ENCODE data around the gene ATE1.

The ATE1 gene

GRCh38 chr10:121791761-121792160, 136.1 kb downstream of the ATE1 start:
- H3K4me1 ChIP-seq (ENCODE audit: control insufficient read depth, insufficient read depth, low read length), result no peaks in the 10 kb centered on the region
- H3K36me3 ChIP-seq (ENCODE audit: control insufficient read depth, insufficient read depth, low read length), result peaks cover 4% of the 10 kb centered on the region
- H3K9ac ChIP-seq (ENCODE audit: low read length), result no peak overlapping the region
- H3K4me3 ChIP-seq (ENCODE audit: low read length), result no peak overlapping the region
- H3K27ac ChIP-seq (ENCODE audit: low read depth, low read length), result no peak overlapping the region
- no peaks in the 10 kb centered on the region for H3K27me3 ChIP-seq (ENCODE audit: control insufficient read depth, insufficient read depth, low read length)

GRCh38 chr10:121788717-121789116, 139.1 kb downstream of the ATE1 start:
- peaks cover 4% of the 10 kb centered on the region for H3K36me3 ChIP-seq (ENCODE audit: control insufficient read depth, insufficient read depth, low read length)
- H3K9ac ChIP-seq (ENCODE audit: low read length), result no peak overlapping the region

GRCh38 chr10:121788115-121788514, 139.7 kb downstream of the ATE1 start:
- H3K4me3 ChIP-seq (ENCODE audit: low read length), result no peak overlapping the region
- no peak overlapping the region for H3K9ac ChIP-seq (ENCODE audit: low read length)
- H3K27ac ChIP-seq (ENCODE audit: low read depth, low read length), result no peak overlapping the region
- H3K27me3 ChIP-seq (ENCODE audit: control insufficient read depth, insufficient read depth, low read length), result no peaks in the 10 kb centered on the region
- H3K4me1 ChIP-seq (ENCODE audit: control insufficient read depth, insufficient read depth, low read length), result no peaks in the 10 kb centered on the region
- H3K36me3 ChIP-seq (ENCODE audit: control insufficient read depth, insufficient read depth, low read length), result peaks cover 4% of the 10 kb centered on the region

More at GRCh38 chr10:121788717-121789116, 139.1 kb downstream of the ATE1 start:
- Histone ChIP-seq H3K27me3 (ENCODE audit: control insufficient read depth, insufficient read depth, low read length) (no peaks in the 10 kb centered on the region), H3K4me3 (ENCODE audit: low read length) (no peak overlapping the region), H3K27ac (ENCODE audit: low read depth, low read length) (no peak overlapping the region), H3K4me1 (ENCODE audit: control insufficient read depth, insufficient read depth, low read length) (no peaks in the 10 kb centered on the region)

- H3K4me3 ChIP-seq (ENCODE audit: low read length), result no peak overlapping the region
- peaks cover 4% of the 10 kb centered on the region for H3K36me3 ChIP-seq (ENCODE audit: control insufficient read depth, insufficient read depth, low read length)
- H3K9ac ChIP-seq (ENCODE audit: low read length), result no peak overlapping the region
- no peaks in the 10 kb centered on the region for H3K4me1 ChIP-seq (ENCODE audit: control insufficient read depth, insufficient read depth, low read length)
- H3K27me3 ChIP-seq (ENCODE audit: control insufficient read depth, insufficient read depth, low read length), result no peaks in the 10 kb centered on the region
- no peak overlapping the region for H3K27ac ChIP-seq (ENCODE audit: low read depth, low read length)
Observed at GRCh38 chr10:121787169-121787568, 140.7 kb downstream of the ATE1 start.

GRCh38 chr10:121783782-121784372, 144.0 kb downstream of the ATE1 start:
- Histone ChIP-seq H3K36me3 (ENCODE audit: control insufficient read depth, insufficient read depth, low read length) (peaks cover 3% of the 10 kb centered on the region), H3K27me3 (ENCODE audit: control insufficient read depth, insufficient read depth, low read length) (no peaks in the 10 kb centered on the region), H3K4me1 (ENCODE audit: control insufficient read depth, insufficient read depth, low read length) (no peaks in the 10 kb centered on the region), H3K4me3 (ENCODE audit: low read length) (no peak overlapping the region), H3K27ac (ENCODE audit: low read depth, low read length) (no peak overlapping the region), H3K9ac (ENCODE audit: low read length) (no peak overlapping the region)

GRCh38 chr10:121781101-121781500, 146.7 kb downstream of the ATE1 start:
- H3K27ac ChIP-seq (ENCODE audit: low read depth, low read length), result no peak overlapping the region
- H3K36me3 ChIP-seq (ENCODE audit: control insufficient read depth, insufficient read depth, low read length), result no peaks in the 10 kb centered on the region
- no peaks in the 10 kb centered on the region for H3K27me3 ChIP-seq (ENCODE audit: control insufficient read depth, insufficient read depth, low read length)
- no peaks in the 10 kb centered on the region for H3K4me1 ChIP-seq (ENCODE audit: control insufficient read depth, insufficient read depth, low read length)
- no peak overlapping the region for H3K9ac ChIP-seq (ENCODE audit: low read length)
- H3K4me3 ChIP-seq (ENCODE audit: low read length), result no peak overlapping the region

GRCh38 chr10:121774813-121775212, 153.0 kb downstream of the ATE1 start:
- no peak overlapping the region for H3K27ac ChIP-seq (ENCODE audit: low read depth, low read length)

GRCh38 chr10:121774404-121774803, 153.4 kb downstream of the ATE1 start:
- Histone ChIP-seq H3K4me1 (ENCODE audit: control insufficient read depth, insufficient read depth, low read length) (peaks cover 12% of the 10 kb centered on the region), H3K36me3 (ENCODE audit: control insufficient read depth, insufficient read depth, low read length) (no peaks in the 10 kb centered on the region), H3K27ac (ENCODE audit: low read depth, low read length) (no peak overlapping the region)

More at GRCh38 chr10:121774813-121775212, 153.0 kb downstream of the ATE1 start:
- no peak overlapping the region for H3K9ac ChIP-seq (ENCODE audit: low read length)
- H3K4me1 ChIP-seq (ENCODE audit: control insufficient read depth, insufficient read depth, low read length), result peaks cover 12% of the 10 kb centered on the region
- H3K27me3 ChIP-seq (ENCODE audit: control insufficient read depth, insufficient read depth, low read length), result no peaks in the 10 kb centered on the region
- no peak overlapping the region for H3K4me3 ChIP-seq (ENCODE audit: low read length)
- no peaks in the 10 kb centered on the region for H3K36me3 ChIP-seq (ENCODE audit: control insufficient read depth, insufficient read depth, low read length)

GRCh38 chr10:121772884-121773283, 154.9 kb downstream of the ATE1 start:
- H3K36me3 ChIP-seq (ENCODE audit: control insufficient read depth, insufficient read depth, low read length), result no peaks in the 10 kb centered on the region
- no peak overlapping the region for H3K4me3 ChIP-seq (ENCODE audit: low read length)
- peaks cover 12% of the 10 kb centered on the region for H3K4me1 ChIP-seq (ENCODE audit: control insufficient read depth, insufficient read depth, low read length)
- no peaks in the 10 kb centered on the region for H3K27me3 ChIP-seq (ENCODE audit: control insufficient read depth, insufficient read depth, low read length)
- H3K9ac ChIP-seq (ENCODE audit: low read length), result no peak overlapping the region
- H3K27ac ChIP-seq (ENCODE audit: low read depth, low read length), result no peak overlapping the region

More at GRCh38 chr10:121774404-121774803, 153.4 kb downstream of the ATE1 start:
- Histone ChIP-seq H3K4me3 (ENCODE audit: low read length) (no peak overlapping the region), H3K27me3 (ENCODE audit: control insufficient read depth, insufficient read depth, low read length) (no peaks in the 10 kb centered on the region), H3K9ac (ENCODE audit: low read length) (no peak overlapping the region)

- Histone ChIP-seq H3K4me1 (ENCODE audit: control insufficient read depth, insufficient read depth, low read length) (peaks cover 12% of the 10 kb centered on the region), H3K9ac (ENCODE audit: low read length) (no peak overlapping the region), H3K36me3 (ENCODE audit: control insufficient read depth, insufficient read depth, low read length) (no peaks in the 10 kb centered on the region), H3K27me3 (ENCODE audit: control insufficient read depth, insufficient read depth, low read length) (no peaks in the 10 kb centered on the region), H3K27ac (ENCODE audit: low read depth, low read length) (peak overlapping the region; percentile 38), H3K4me3 (ENCODE audit: low read length) (no peak overlapping the region)
Observed at GRCh38 chr10:121772406-121772805, 155.4 kb downstream of the ATE1 start.

GRCh38 chr10:121771966-121772365, 155.9 kb downstream of the ATE1 start:
- Histone ChIP-seq H3K36me3 (ENCODE audit: control insufficient read depth, insufficient read depth, low read length) (no peaks in the 10 kb centered on the region), H3K4me1 (ENCODE audit: control insufficient read depth, insufficient read depth, low read length) (peaks cover 12% of the 10 kb centered on the region), H3K27ac (ENCODE audit: low read depth, low read length) (peak overlapping the region; percentile 38), H3K9ac (ENCODE audit: low read length) (no peak overlapping the region), H3K4me3 (ENCODE audit: low read length) (no peak overlapping the region), H3K27me3 (ENCODE audit: control insufficient read depth, insufficient read depth, low read length) (no peaks in the 10 kb centered on the region)

GRCh38 chr10:121766426-121766825, 161.4 kb downstream of the ATE1 start:
- Histone ChIP-seq H3K27me3 (ENCODE audit: control insufficient read depth, insufficient read depth, low read length) (no peaks in the 10 kb centered on the region), H3K27ac (ENCODE audit: low read depth, low read length) (no peak overlapping the region), H3K9ac (ENCODE audit: low read length) (no peak overlapping the region), H3K4me3 (ENCODE audit: low read length) (no peak overlapping the region), H3K36me3 (ENCODE audit: control insufficient read depth, insufficient read depth, low read length) (no peaks in the 10 kb centered on the region), H3K4me1 (ENCODE audit: control insufficient read depth, insufficient read depth, low read length) (no peaks in the 10 kb centered on the region)

GRCh38 chr10:121765204-121765603, 162.6 kb downstream of the ATE1 start:
- H3K4me3 ChIP-seq (ENCODE audit: low read length), result no peak overlapping the region
- H3K4me1 ChIP-seq (ENCODE audit: control insufficient read depth, insufficient read depth, low read length), result no peaks in the 10 kb centered on the region
- no peaks in the 10 kb centered on the region for H3K36me3 ChIP-seq (ENCODE audit: control insufficient read depth, insufficient read depth, low read length)
- no peaks in the 10 kb centered on the region for H3K27me3 ChIP-seq (ENCODE audit: control insufficient read depth, insufficient read depth, low read length)
- no peak overlapping the region for H3K27ac ChIP-seq (ENCODE audit: low read depth, low read length)
- no peak overlapping the region for H3K9ac ChIP-seq (ENCODE audit: low read length)

All from rectal smooth muscle tissue (tissue), 1 donor.